ENCODE data around the gene POM121L2. TPM values are rescaled to one million over a fixed set of nuclear protein-coding genes. Genes with fewer than 3 reads are reported as not detected.
A peak's percentile ranks its signal among the peaks of the same experiment; 100 is the strongest.

The POM121L2 gene
- total and polyA plus RNA-seq, 9 of the 15 experiments (the other 6 are each of a cell fraction or from before 2014, with no cell fraction given), result 0.23 to 0.45 TPM; not detected in 7

DNA sequence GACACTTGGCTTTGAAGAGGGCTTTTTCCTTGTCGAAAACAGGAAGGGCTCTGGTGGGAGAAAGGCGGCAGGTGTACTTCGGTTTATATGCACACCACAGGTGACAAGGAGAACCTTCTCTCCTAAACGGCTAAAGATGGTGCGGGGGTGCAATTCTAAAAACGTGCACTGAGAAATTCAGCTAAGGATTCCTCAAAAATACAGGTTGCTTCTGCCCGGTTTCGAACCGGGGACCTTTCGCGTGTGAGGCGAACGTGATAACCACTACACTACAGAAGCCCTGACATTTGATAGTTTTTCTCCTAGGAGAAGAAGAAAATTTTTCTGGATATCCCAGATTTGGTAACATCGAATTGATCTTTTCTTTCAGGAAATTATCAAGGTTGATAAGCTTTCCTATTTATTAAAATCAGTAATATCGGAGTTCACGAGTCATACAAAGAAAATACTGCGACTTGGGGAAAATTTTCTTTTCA is 32.0 kb downstream of the POM121L2 start (continued):
- TF ChIP-seq, protein P1, sequence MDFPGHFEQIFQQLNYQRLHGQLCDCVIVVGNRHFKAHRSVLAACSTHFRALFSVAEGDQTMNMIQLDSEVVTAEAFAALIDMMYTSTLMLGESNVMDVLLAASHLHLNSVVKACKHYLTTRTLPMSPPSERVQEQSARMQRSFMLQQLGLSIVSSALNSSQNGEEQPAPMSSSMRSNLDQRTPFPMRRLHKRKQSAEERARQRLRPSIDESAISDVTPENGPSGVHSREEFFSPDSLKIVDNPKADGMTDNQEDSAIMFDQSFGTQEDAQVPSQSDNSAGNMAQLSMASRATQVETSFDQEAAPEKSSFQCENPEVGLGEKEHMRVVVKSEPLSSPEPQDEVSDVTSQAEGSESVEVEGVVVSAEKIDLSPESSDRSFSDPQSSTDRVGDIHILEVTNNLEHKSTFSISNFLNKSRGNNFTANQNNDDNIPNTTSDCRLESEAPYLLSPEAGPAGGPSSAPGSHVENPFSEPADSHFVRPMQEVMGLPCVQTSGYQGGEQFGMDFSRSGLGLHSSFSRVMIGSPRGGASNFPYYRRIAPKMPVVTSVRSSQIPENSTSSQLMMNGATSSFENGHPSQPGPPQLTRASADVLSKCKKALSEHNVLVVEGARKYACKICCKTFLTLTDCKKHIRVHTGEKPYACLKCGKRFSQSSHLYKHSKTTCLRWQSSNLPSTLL (IDR thresholded peaks at IDR 0.05), result peak; percentile 73
- TF ChIP-seq, protein P2, sequence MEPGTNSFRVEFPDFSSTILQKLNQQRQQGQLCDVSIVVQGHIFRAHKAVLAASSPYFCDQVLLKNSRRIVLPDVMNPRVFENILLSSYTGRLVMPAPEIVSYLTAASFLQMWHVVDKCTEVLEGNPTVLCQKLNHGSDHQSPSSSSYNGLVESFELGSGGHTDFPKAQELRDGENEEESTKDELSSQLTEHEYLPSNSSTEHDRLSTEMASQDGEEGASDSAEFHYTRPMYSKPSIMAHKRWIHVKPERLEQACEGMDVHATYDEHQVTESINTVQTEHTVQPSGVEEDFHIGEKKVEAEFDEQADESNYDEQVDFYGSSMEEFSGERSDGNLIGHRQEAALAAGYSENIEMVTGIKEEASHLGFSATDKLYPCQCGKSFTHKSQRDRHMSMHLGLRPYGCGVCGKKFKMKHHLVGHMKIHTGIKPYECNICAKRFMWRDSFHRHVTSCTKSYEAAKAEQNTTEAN (CRISPR knock-in tag; IDR thresholded peaks at IDR 0.05), result 0 out of 2 replicates have a peak, but pooled peaks have one; percentile 30
- TF ChIP-seq MAFF (IDR thresholded peaks at IDR 0.05; ENCODE audit: low read length) (0 out of 2 replicates have a peak, but pooled peaks have one; percentile 2), DDX20 (tag; IDR thresholded peaks at IDR 0.05; ENCODE audit: low read depth) (0 out of 2 replicates have a peak, but pooled peaks have one; percentile 48), BRD9 (IDR thresholded peaks at IDR 0.05; ENCODE audit: low read depth, partially characterized antibody) (peak; percentile 98), NFIC (IDR thresholded peaks at IDR 0.05) (peak; percentile 74), YY1 (IDR thresholded peaks at IDR 0.05; ENCODE audit: borderline replicate concordance in 1 of 3, control insufficient read depth in 1 of 3, extremely low read depth in 1 of 3, insufficient read depth in 3 of 3, insufficient read length in 1 of 3, insufficient replicate concordance in 2 of 3, low read depth in 1 of 3, low read length in 2 of 3) (peak in 1 of 3 experiments; percentile 19)
- TF ChIP-seq, protein P3, sequence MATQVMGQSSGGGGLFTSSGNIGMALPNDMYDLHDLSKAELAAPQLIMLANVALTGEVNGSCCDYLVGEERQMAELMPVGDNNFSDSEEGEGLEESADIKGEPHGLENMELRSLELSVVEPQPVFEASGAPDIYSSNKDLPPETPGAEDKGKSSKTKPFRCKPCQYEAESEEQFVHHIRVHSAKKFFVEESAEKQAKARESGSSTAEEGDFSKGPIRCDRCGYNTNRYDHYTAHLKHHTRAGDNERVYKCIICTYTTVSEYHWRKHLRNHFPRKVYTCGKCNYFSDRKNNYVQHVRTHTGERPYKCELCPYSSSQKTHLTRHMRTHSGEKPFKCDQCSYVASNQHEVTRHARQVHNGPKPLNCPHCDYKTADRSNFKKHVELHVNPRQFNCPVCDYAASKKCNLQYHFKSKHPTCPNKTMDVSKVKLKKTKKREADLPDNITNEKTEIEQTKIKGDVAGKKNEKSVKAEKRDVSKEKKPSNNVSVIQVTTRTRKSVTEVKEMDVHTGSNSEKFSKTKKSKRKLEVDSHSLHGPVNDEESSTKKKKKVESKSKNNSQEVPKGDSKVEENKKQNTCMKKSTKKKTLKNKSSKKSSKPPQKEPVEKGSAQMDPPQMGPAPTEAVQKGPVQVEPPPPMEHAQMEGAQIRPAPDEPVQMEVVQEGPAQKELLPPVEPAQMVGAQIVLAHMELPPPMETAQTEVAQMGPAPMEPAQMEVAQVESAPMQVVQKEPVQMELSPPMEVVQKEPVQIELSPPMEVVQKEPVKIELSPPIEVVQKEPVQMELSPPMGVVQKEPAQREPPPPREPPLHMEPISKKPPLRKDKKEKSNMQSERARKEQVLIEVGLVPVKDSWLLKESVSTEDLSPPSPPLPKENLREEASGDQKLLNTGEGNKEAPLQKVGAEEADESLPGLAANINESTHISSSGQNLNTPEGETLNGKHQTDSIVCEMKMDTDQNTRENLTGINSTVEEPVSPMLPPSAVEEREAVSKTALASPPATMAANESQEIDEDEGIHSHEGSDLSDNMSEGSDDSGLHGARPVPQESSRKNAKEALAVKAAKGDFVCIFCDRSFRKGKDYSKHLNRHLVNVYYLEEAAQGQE (IDR thresholded peaks at IDR 0.05; ENCODE audit: borderline replicate concordance), result no peak
- TF ChIP-seq, protein P3 (CRISPR knock-in tag; IDR thresholded peaks at IDR 0.05; ENCODE audit: low read depth), result no peak
- TF ChIP-seq, protein P4, sequence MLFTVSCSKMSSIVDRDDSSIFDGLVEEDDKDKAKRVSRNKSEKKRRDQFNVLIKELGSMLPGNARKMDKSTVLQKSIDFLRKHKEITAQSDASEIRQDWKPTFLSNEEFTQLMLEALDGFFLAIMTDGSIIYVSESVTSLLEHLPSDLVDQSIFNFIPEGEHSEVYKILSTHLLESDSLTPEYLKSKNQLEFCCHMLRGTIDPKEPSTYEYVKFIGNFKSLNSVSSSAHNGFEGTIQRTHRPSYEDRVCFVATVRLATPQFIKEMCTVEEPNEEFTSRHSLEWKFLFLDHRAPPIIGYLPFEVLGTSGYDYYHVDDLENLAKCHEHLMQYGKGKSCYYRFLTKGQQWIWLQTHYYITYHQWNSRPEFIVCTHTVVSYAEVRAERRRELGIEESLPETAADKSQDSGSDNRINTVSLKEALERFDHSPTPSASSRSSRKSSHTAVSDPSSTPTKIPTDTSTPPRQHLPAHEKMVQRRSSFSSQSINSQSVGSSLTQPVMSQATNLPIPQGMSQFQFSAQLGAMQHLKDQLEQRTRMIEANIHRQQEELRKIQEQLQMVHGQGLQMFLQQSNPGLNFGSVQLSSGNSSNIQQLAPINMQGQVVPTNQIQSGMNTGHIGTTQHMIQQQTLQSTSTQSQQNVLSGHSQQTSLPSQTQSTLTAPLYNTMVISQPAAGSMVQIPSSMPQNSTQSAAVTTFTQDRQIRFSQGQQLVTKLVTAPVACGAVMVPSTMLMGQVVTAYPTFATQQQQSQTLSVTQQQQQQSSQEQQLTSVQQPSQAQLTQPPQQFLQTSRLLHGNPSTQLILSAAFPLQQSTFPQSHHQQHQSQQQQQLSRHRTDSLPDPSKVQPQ (CRISPR knock-in tag; IDR thresholded peaks at IDR 0.05; ENCODE audit: borderline replicate concordance), result no peak
